Activated naive CD4-positive, alpha-beta T cell treated with anti-CD3 and anti-CD28 coated beads, Interleukin-2, amount 50 U/mL, for 24 hours (primary cell): Measurements from ENCODE around the gene YTHDF1.

Source experiments
- H3K27ac Mint-ChIP-seq: one replicate; pipeline ENCODE4 v1.8.0; 2021; ENCODE audit warnings: mild to moderate bottlenecking, mixed read lengths
- H3K27me3 Mint-ChIP-seq: one replicate; pipeline ENCODE4 v1.8.0; 2021; ENCODE audit warnings: mixed read lengths
- H3K36me3 Mint-ChIP-seq: one replicate; pipeline ENCODE4 v1.8.0; 2021; ENCODE audit warnings: mixed read lengths
- H3K4me1 Mint-ChIP-seq: one replicate; pipeline ENCODE4 v1.8.0; 2021; ENCODE audit warnings: mixed read lengths
- H3K4me3 Mint-ChIP-seq: one replicate; pipeline ENCODE4 v1.8.0; 2021; ENCODE audit warnings: mild to moderate bottlenecking, mixed read lengths
- H3K9me3 Mint-ChIP-seq: one replicate; pipeline ENCODE4 v1.8.0; 2021; ENCODE audit warnings: mixed read lengths

Gene YTHDF1

DNA sequence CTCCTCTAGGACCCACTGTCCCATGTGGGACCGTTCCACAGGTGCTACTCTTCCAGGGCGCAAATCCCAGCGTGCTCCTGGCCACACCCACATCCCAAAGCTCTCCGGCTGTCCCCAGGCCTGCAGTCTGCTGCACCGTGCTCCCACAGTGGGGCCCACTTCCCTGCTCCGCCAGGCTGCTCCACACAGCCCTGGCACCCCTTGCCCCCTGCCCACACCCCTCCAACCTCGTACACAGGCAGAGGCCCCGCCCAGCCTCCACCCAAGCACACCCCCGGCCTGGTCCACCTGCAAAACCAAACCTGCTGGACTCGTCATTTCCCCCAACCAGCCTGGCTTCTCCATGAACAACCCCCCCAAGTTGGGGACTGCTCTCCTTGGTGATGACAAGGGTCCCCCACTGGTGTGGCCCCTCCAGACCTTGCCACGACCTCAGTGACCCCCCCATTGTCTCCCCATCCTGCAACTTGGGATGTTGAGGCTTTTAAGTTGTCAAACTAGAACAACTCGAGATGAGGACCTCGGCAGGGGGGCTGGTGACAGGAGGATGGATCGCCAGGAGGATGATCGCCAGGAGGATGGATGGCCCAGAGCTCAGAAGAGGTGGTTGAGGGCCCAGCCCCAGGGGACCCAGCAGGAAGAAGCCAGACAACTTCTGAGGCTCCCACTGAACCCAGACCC is 27.1 kb downstream of the YTHDF1 start:
- H3K36me3 Mint-ChIP-seq: no peaks in the 10 kb centered on the region
- no peaks in the 10 kb centered on the region for H3K4me1 Mint-ChIP-seq
- H3K27ac Mint-ChIP-seq: no peak overlapping the region
- no peaks in the 10 kb centered on the region for H3K27me3 Mint-ChIP-seq
- no peaks in the 10 kb centered on the region for H3K9me3 Mint-ChIP-seq
- no peak overlapping the region for H3K4me3 Mint-ChIP-seq

DNA sequence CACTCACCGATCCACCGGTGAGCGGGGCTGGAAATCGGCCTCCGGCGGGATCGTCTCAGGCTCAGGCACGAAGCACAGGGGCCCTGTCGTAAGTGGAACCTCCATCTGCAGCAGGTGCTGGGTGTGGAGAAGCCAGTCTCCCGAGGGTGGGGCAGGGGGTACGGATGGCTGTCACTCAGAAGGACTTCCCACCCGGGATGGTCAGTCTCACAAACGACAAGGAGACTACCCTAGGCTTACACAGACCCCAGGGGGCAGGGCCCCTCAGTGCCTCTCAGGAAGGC is 27.8 kb downstream of the YTHDF1 start:
- H3K4me3 Mint-ChIP-seq: no peak overlapping the region
- H3K27ac Mint-ChIP-seq: no peak overlapping the region
- H3K9me3 Mint-ChIP-seq: no peaks in the 10 kb centered on the region
- no peaks in the 10 kb centered on the region for H3K4me1 Mint-ChIP-seq
- no peaks in the 10 kb centered on the region for H3K36me3 Mint-ChIP-seq
- no peaks in the 10 kb centered on the region for H3K27me3 Mint-ChIP-seq

DNA sequence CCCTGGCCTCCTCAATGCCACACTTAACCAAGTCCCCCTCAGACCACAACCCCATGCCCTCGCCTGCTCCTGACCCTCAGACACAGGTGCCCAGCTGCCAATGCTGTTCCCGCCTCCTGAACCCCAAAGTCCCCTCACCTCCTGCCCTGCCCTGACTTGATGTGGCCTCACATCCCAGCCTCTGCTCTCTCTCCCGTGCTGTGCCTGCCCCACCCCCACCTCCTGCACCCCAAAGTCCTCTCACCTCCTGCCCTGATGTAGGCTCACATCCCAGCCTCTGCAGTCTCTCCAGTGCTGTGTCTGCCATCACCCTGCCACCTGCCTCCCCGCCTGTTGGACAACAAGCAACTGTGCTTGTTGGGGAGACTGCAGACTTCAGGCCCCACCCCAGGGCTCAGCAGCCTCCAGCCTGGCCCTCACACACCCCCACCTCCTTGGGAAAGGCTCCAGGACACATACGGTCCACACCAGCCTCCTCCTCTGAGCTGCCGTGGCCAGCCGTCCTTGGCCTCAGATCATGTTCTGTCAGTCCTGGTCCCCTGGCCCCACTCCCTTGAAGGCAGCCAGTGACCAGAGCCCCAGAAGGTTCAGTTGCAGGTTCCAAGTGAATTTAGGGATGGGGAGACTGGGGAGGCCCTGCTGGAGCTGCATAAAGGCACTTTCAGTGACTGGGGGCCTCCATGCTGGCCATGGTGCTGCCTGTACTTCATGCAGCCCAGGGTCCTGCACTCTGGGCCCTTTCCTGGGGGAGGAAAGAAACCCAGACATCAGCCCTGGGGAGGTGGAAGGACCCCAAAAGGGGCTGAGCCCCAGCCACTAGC is 28.4 kb downstream of the YTHDF1 start:
- no peaks in the 10 kb centered on the region for H3K36me3 Mint-ChIP-seq
- H3K4me1 Mint-ChIP-seq: no peaks in the 10 kb centered on the region
- H3K4me3 Mint-ChIP-seq: no peak overlapping the region
- H3K9me3 Mint-ChIP-seq: no peaks in the 10 kb centered on the region
- H3K27ac Mint-ChIP-seq: no peak overlapping the region
- H3K27me3 Mint-ChIP-seq: no peaks in the 10 kb centered on the region

DNA sequence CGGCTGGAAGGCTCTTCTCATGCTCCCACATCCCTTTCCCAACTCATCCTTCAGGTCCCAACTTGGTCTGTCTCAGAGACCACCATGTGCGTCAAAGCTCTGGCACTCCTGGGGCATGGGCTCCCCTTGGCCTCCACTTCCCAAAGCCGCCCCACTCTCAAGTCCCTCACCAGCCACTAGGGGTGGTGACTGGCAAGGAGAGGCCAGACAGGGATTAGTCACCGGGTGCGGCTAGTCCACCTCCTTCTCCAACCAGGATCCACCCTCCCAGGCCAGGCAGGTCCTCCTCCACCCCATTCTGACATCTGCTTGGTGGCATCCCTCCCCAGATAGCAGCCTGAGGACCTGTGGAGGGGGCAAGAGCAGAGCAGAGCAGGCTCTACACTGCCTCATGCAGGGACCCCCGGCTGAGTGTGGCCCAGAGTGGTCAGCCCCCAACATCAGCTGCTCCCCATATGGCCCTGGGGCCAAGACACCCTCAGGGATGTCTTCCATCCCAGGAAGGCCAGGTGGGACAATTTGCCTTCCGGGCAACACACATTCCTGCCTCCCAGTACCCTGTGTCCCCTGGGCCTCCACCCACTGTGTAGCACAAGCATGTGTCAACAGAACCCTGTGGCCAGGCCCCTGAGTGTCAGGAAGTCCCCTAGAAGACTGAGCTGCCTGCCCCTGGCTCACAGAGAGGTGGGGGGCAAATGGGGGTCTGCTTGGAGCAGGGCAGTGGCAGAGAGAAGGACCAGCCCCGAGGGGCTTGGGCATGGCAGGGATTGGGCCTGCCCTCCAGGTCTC is 29.2 kb downstream of the YTHDF1 start:
- H3K36me3 Mint-ChIP-seq: no peaks in the 10 kb centered on the region
- H3K27ac Mint-ChIP-seq: no peak overlapping the region
- peaks cover 1% of the 10 kb centered on the region for H3K27me3 Mint-ChIP-seq
- no peaks in the 10 kb centered on the region for H3K4me1 Mint-ChIP-seq
- H3K4me3 Mint-ChIP-seq: no peak overlapping the region
- H3K9me3 Mint-ChIP-seq: no peaks in the 10 kb centered on the region

DNA sequence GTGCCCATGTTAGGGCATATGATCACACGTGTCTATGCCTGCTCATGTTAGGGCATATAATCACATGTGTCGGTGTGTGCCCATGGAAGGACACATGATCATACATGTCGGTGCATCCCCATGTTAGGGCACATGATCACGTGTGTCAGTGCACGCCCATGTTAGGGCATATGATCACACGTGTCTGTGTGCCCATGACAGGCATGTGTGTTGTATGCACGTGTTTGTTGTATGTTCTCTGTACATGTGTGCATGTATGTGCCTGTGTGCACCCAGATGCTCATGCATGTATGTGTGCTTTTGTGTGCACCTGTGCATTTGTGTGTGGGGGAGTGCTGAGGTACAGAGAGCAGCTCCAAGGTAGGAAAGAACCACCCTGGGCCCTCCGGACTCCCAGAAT is 29.8 kb downstream of the YTHDF1 start:
- H3K9me3 Mint-ChIP-seq: no peaks in the 10 kb centered on the region
- H3K36me3 Mint-ChIP-seq: no peaks in the 10 kb centered on the region
- no peaks in the 10 kb centered on the region for H3K4me1 Mint-ChIP-seq
- no peak overlapping the region for H3K27ac Mint-ChIP-seq
- no peak overlapping the region for H3K4me3 Mint-ChIP-seq
- H3K27me3 Mint-ChIP-seq: peaks cover 1% of the 10 kb centered on the region

DNA sequence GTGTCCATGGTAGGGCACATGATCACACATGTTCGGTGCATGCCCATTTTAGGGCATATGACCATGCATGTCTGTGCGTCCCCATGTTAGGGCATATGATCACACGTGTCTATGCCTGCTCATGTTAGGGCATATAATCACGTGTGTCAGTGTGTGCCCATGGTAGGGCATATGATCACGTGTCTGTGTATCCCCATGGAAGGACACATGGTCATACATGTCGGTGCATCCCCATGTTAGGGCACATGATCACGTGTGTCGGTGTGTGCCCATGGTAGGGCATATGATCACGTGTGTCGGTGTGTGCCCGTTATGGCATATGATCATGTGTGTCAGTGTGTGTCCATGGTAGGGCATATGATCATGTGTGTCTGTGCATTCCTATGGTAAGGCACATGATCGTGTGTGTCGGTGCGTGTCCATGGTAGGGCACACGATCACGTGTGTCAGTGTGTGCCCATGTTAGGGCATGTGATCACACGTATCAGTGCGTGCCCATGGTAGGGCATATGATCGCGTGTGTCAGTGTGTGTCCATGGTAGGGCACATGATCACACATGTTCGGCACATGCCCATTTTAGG is 30.6 kb downstream of the YTHDF1 start:
- Mint-ChIP-seq H3K27me3 (peaks cover 4% of the 10 kb centered on the region), H3K9me3 (no peaks in the 10 kb centered on the region), H3K4me1 (peaks cover 3% of the 10 kb centered on the region), H3K4me3 (no peak overlapping the region), H3K27ac (no peak overlapping the region), H3K36me3 (no peaks in the 10 kb centered on the region)

DNA sequence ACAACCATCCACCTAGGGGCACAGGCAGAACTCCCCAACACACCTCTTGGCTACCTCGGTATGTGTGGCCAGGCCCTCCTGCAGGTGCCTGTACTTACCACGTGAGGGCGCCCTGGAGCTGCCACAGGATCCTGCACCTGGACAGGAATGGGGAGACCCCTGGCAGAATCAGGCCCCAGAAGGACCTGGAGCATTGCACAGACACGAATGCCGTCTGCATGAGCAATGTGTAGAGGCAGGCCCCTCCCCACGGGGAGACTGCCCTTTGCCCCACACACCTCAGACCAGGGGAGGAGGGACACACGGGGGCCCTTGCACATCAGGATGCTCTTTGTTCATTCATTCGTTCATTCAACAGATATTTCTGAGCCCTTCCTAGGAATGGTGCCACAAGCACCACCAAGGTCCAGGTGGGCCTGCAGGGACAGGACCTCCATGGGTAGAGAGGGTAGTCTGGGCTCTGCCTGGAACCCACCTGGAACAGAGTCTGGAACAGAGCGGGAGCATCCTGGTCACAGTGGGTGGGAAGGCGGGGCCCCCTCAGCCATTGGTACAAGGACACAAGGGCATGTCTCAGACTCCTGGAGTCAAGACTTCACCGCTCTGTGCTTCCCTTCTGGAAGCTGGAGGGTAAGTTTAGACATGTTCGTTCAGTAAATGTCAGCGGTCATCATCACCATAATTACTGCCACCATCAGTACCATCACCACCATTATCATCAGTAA is 32.3 kb downstream of the YTHDF1 start:
- no peaks in the 10 kb centered on the region for H3K9me3 Mint-ChIP-seq
- H3K4me1 Mint-ChIP-seq: peaks cover 8% of the 10 kb centered on the region
- no peak overlapping the region for H3K4me3 Mint-ChIP-seq
- no peak overlapping the region for H3K27ac Mint-ChIP-seq
- no peaks in the 10 kb centered on the region for H3K36me3 Mint-ChIP-seq
- peaks cover 6% of the 10 kb centered on the region for H3K27me3 Mint-ChIP-seq

DNA sequence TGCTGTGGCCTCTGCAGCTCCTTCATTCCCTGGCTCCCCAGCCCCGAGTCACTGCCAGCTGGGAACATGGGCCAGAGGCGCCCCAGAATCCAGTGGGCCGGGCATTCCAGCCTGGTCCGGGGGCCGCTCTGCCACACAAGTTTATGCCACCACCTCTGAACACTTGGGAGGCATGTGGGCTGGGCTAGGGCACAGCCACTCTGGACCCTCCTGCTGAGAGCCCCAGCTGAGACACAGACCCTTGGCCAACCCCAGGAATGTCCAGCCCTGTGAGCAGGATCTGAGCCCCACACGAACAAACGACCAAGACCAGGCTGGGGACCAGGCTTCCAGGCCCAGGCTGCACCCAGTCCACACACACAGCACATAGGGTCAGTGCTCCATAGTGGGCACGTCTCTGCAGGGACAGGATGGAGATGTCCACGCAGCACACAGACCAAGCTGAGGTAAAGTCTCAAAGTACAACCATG is 33.0 kb downstream of the YTHDF1 start:
- Mint-ChIP-seq H3K4me3 (no peak overlapping the region), H3K27me3 (peaks cover 6% of the 10 kb centered on the region), H3K9me3 (no peaks in the 10 kb centered on the region), H3K36me3 (no peaks in the 10 kb centered on the region), H3K27ac (no peak overlapping the region), H3K4me1 (peaks cover 8% of the 10 kb centered on the region)

DNA sequence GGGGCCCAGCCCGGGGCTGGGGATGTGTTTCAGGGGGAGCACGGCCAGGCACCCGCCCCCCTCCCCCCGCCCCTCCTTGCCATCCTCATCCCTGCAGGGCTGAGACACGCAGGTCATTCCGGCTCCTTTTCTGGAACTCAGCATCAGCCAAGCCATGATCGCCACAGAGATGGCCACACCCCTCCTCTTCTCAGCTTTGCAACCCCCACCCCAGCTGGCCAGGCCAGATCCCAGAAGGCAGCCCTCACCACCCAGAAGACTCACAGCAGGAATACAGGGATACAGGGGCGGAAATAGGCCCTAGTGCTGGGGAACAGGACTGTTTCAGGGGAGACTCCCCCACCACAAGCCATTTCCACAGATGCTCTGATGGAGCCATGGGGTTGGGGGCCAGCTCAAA is 33.5 kb downstream of the YTHDF1 start:
- Mint-ChIP-seq H3K36me3 (no peaks in the 10 kb centered on the region), H3K4me1 (peaks cover 12% of the 10 kb centered on the region), H3K27me3 (peaks cover 7% of the 10 kb centered on the region), H3K27ac (no peak overlapping the region), H3K4me3 (no peak overlapping the region), H3K9me3 (no peaks in the 10 kb centered on the region)

DNA sequence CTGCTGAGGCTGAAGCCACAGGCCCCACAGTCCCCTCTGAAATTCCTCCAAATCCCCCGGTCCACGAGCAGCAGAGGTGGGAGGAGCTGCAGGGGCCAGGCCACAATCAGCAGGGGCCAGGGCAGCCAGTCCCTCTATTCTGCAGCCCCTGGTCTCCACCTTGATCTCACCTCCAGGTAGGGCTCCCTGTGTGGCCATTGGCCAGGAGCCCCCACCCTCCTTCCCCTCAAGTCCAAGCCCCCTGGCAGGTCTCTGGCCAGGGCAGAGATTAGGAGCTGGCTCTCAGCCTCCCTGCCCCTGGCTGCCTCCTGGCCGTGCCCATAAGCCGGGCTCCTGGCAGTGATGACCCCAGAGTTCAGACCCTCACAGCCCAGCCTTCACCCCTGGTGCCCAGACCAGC is 34.7 kb downstream of the YTHDF1 start:
- Mint-ChIP-seq H3K4me3 (no peak overlapping the region), H3K27ac (no peak overlapping the region), H3K36me3 (no peaks in the 10 kb centered on the region), H3K27me3 (peaks cover 10% of the 10 kb centered on the region), H3K4me1 (peaks cover 14% of the 10 kb centered on the region), H3K9me3 (no peaks in the 10 kb centered on the region)

DNA sequence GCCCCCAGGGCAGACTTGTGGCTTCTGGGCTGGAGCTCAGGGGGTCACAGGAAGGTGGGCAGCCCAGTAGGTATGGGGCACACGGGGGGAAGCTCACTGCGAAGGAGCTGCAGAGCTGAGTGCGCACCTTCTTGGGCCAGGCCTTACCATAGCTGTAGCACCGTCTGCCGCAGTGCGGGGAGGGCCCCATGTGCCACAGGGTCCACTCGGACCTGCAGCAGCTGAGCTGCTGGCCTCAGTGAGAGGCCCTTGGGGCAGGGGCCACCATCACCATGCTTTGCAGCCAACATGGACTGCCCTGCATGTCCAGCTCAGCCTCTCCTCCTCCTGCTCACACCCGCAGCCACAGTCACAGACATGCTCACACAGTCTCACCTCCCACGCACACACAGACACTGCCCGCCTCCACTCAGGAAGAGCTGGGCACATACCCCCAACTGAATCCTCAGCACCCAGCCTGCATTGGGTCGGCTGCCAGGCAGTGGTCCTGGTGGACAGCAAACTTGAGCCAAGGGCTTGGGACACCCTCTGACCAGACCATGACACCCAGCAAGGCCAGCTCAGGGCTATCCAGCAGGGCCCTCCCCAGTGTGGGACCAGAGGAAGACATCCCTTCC is 35.3 kb downstream of the YTHDF1 start:
- Mint-ChIP-seq H3K4me3 (no peak overlapping the region), H3K4me1 (peaks cover 16% of the 10 kb centered on the region), H3K9me3 (no peaks in the 10 kb centered on the region), H3K27ac (no peak overlapping the region), H3K27me3 (peaks cover 12% of the 10 kb centered on the region), H3K36me3 (no peaks in the 10 kb centered on the region)

DNA sequence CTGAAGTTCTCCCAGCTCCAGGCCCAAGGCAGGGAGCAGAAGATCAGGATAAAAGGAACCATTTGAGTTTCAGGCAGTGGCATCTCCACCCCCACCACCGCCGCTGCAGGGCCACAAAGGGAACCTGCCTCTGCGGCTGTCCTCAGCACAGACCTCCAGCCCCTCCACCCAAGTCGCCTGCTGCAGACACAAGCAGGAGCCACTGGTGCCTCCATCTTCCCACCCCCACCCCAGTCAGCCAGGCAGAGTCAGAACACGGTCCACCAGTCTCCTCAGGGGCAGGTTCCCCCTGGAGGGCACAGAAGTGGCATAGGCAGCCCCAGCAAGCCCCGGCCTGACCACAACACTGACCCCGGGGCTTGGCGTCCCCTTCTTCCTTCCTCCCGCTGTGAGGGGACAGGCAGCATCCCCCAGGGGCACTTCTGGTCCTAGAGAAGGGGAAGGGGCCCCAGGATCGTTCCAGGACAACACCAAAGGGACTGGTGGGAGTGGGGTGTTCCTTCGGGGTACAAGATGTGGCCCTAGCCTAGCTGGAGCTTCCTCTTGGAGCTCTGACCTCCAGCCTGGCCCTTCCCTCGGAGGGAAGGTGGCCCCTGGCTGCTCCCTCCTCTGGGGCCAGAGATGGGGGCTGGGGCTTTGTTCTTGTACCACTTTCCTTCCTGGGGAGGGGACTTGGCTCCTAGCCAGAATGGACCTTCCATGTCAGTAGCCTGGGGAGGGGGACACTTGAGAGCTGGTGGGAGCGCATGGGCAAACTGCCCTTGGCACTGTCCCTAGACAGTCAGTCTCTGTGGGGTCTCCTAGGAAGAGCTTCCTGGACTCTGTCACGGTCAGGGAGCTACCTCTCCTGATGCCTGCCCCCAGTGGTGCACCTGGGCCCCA is 36.0 kb downstream of the YTHDF1 start:
- Mint-ChIP-seq H3K4me3 (peak overlapping the region; percentile 59), H3K4me1 (peaks cover 16% of the 10 kb centered on the region), H3K27me3 (peaks cover 12% of the 10 kb centered on the region), H3K9me3 (no peaks in the 10 kb centered on the region), H3K27ac (peak overlapping the region; percentile 17), H3K36me3 (no peaks in the 10 kb centered on the region)

DNA sequence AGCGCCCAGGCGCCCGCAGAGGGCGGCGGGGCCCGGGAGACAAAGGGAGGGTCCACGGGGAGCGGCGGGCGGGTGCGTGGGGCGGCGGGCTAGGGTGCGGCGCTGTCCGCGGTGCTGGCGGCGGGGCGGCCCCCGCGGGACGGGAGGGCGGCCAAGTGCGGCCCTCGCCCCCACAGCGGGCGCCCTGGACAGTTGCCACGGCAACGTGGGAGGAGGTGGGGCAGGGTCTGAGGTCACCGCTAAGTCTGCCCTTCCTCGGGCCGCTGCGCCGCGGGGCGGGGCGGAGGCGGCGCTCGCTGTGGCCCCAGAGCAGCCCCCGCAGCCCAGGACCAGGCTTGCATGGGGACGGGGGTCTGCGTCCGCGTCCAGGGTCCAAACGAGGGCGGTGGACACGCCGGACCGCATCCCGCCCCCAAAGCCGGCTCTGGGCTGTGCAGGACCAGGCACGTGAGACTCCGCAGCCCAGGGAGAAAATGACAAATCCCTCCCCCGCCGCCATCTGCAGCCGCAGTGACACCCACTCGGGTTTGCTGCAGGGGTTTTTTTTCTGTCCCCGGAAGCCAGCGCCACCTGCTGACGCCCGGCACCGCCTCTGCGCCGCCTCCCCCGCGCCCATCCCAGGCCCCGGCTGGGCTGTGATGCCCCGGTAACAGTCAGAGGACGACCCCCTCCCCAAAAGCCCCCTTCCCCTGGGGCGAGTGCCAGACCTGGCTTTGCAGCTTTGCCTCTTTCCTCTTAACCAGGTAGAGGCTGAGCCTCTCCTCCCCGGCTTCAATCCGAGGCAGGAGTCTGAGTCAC is 36.8 kb downstream of the YTHDF1 start:
- Mint-ChIP-seq H3K9me3 (no peaks in the 10 kb centered on the region), H3K4me3 (peak overlapping the region; percentile 59), H3K36me3 (no peaks in the 10 kb centered on the region), H3K27me3 (peaks cover 15% of the 10 kb centered on the region), H3K4me1 (peaks cover 16% of the 10 kb centered on the region), H3K27ac (no peak overlapping the region)
